Tibial artery (tissue), 4 donors: ENCODE data around the gene RXRG.
A peak's percentile ranks its signal among the peaks of the same experiment; 100 is the strongest.

Experiments used
- DNase-seq, 2 donors: peaks; one replicate each; pipeline ENCODE4 v3.0.0-alpha.2; 2019
- H3K27ac ChIP-seq, 2 donors: fragments of 200-600 bp; sonication (generic) in 1 of 2; 1 replicate in 1 of 2; 2 replicates in 1 of 2; pipeline ENCODE4 v1.5.1; 2018 to 2019; ENCODE audit warnings: mild to moderate bottlenecking in 1 of 2
- H3K27me3 ChIP-seq, 2 donors: fragments of 200-600 bp; sonication (generic) in 1 of 2; one replicate each; pipeline versions ENCODE4 v1.5.1 to v1.6.0; 2016 to 2019
- H3K36me3 ChIP-seq, 3 donors: fragments of 200-600 bp; sonication (generic) in 2 of 3; one replicate each; pipeline ENCODE4 v1.5.1; 2016 to 2019; ENCODE audit warnings: mild to moderate bottlenecking in 2 of 3
- H3K4me1 ChIP-seq, 4 donors: fragments of 200-600 bp; sonication (generic) in 2 of 4; 1 replicate in 3 of 4; 2 replicates in 1 of 4; pipeline ENCODE4 v1.5.1; 2016 to 2019
- H3K4me3 ChIP-seq, 2 donors: fragments of 200-600 bp; sonication (generic) in 1 of 2; 1 replicate in 1 of 2; 2 replicates in 1 of 2; pipeline ENCODE4 v1.5.1; 2018 to 2019; ENCODE audit warnings: mild to moderate bottlenecking in 2 of 2
- H3K9me3 ChIP-seq, 3 donors: fragments of 200-600 bp; sonication (generic) in 1 of 3; one replicate each; pipeline ENCODE4 v1.5.1; 2016 to 2019
- intact Hi-C: fragments of 100-400 bp; cut with DNase I; formaldehyde crosslinking; loops from one replicate; pipeline ENCODE4 v1.15.0; 2023; ENCODE audit warnings: low total_unique reads
- TF ChIP-seq, protein P1 (sequence below), 2 experiments: fragments of 200-600 bp in 1 of 2; fragments of 450-650 bp in 1 of 2; IDR thresholded peaks; one replicate each; pipeline ENCODE4 v1.5.1; 2017 to 2019; ENCODE audit warnings: antibody characterized with exemption in 2 of 2, mild to moderate bottlenecking in 1 of 2, moderate library complexity in 1 of 2

The RXRG gene

DNA sequence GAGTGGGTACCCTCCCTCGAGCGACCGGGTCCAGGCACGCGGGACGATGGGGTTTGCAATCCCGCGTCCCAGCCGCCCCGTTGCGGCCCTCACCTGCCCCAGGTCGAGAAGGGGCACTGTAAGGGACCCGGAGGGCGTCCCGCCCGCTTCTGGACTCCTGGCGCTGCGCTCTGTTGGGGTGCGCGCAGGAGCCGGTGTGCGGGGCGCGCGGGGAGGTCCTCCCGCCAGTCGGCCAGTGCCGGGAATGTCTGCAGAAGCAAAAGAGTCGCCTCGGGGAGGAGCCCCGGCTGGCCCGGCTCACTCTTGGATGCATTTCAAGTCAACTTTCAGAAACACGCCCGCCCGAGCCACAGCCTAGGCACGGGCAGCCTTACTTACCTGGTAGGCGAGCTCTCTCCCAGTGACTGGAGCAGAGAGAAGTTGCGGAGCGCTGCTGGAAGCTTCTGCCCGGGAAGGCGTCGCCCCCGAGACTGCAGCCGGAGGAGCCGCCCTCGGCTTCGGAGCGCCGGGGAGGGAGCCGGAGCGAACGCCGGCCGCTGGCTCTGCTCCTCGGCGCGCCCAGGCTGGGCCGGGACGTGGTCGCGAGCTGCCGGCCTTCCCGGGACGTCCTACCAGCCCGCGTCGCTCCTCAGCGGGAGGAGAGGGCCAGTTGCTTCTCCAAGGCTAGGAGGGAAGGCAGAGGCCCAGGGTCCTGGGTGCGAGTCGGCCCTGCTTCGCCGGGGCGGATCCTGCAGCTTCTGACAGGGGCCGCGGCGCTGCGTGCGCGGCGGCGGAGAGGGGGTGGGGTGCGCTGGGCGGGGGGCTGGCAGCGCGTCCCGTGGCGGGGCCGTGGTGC lies 88.7 kb downstream of the RXRG start, which contains the start of gene LMX1A:
Gene LMX1A, minus strand, starts transcription at position 739 of the 835 bp plus-strand sequence. CDS start 1,156 bp downstream, outside the sequence.
- no peaks in the 10 kb centered on the region for H3K9me3 ChIP-seq
- TF ChIP-seq, protein P1, sequence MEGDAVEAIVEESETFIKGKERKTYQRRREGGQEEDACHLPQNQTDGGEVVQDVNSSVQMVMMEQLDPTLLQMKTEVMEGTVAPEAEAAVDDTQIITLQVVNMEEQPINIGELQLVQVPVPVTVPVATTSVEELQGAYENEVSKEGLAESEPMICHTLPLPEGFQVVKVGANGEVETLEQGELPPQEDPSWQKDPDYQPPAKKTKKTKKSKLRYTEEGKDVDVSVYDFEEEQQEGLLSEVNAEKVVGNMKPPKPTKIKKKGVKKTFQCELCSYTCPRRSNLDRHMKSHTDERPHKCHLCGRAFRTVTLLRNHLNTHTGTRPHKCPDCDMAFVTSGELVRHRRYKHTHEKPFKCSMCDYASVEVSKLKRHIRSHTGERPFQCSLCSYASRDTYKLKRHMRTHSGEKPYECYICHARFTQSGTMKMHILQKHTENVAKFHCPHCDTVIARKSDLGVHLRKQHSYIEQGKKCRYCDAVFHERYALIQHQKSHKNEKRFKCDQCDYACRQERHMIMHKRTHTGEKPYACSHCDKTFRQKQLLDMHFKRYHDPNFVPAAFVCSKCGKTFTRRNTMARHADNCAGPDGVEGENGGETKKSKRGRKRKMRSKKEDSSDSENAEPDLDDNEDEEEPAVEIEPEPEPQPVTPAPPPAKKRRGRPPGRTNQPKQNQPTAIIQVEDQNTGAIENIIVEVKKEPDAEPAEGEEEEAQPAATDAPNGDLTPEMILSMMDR (IDR thresholded peaks at IDR 0.05): no peak
- no peak within 1 kb of the TSS for H3K27ac ChIP-seq
- peaks cover 0 to 63% of the 10 kb centered on the region in 2 donors for H3K27me3 ChIP-seq
- intact Hi-C loops: no loop called here
- H3K36me3 ChIP-seq: no peaks in the 10 kb centered on the region
- peaks cover 0 to 44% (median 36%) of the 10 kb centered on the region in 4 donors for H3K4me1 ChIP-seq
- H3K4me3 ChIP-seq: peak within 1 kb of the TSS; percentile 40 to 53
- peak in 1 of 2 donors; percentile 37 for DNase-seq

DNA sequence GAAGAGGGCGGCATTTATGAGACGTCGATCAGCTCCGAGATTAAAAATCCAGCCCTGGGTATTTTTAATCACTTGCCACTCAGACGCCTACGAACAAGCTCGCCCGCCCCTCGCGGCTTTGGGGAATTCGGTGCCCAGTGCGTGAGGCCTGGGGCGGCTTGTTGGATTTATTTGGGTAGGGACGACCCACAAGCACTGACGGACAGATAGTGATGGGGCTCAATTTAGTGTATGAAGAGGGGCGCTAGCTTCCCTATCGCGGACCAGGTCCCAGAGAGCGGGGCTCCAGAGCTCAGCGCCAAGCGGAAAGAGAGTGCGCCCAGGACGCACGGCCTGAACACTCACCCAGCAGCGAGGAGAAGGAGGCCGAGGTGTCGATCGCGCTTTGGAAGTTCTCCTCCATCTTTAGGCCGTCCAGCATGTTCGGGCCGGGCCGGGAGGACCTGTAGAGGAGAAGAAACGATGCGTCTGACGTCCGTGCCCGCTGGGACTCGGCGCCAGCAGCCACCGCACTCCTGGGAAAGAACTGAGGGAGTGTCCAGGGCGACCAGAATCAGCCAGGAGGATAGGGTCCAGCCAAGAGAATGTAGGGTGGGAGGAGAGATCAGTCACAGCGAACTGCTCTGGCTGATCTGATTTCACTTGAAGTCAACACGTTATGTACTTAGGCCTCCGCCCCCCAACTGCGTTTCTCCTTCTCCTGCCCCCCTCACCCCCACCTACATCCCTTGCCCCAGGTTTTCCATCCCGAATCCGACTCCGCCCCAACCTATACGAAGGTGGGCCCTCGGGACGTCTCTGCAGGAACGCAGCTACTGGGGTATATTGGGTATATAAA lies 89.6 kb downstream of the RXRG start:
- TF ChIP-seq, protein P1 (IDR thresholded peaks at IDR 0.05): no peak
- Histone ChIP-seq H3K36me3 (no peaks in the 10 kb centered on the region), H3K27ac (no peak overlapping the region), H3K4me3 (peak overlapping the region; percentile 40 to 53), H3K9me3 (no peaks in the 10 kb centered on the region), H3K4me1 (peaks cover 0 to 44% (median 36%) of the 10 kb centered on the region in 4 donors), H3K27me3 (peaks cover 0 to 71% of the 10 kb centered on the region in 2 donors)
- intact Hi-C loops: no loop called here
- DNase-seq: no peak

DNA sequence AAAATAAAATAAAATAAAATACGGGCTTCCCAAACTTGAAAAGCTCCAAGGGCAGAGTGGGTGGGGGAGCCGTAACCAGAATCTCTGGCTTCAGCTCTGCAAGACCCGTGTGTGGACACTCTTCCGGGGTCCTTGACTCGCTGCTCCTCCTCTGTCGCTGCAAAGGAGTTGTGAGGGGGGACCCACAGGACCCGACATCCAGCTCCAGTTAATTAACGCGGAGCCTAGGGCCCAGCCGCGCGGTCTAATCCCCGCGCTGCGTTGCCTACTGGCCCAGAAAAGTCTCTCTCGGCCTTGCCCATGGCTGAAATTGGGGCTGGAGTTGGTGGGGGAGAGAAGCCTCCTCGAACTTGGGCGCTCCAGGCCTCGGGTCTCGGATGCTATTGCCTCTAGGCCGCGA lies 90.2 kb downstream of the RXRG start:
- no peaks in the 10 kb centered on the region for H3K9me3 ChIP-seq
- peaks cover 0 to 44% (median 36%) of the 10 kb centered on the region in 4 donors for H3K4me1 ChIP-seq
- DNase-seq: no peak
- peaks cover 0 to 77% of the 10 kb centered on the region in 2 donors for H3K27me3 ChIP-seq
- H3K4me3 ChIP-seq: no peak overlapping the region
- intact Hi-C loops: no loop called here
- H3K27ac ChIP-seq: no peak overlapping the region
- TF ChIP-seq, protein P1 (IDR thresholded peaks at IDR 0.05): no peak
- no peaks in the 10 kb centered on the region for H3K36me3 ChIP-seq

DNA sequence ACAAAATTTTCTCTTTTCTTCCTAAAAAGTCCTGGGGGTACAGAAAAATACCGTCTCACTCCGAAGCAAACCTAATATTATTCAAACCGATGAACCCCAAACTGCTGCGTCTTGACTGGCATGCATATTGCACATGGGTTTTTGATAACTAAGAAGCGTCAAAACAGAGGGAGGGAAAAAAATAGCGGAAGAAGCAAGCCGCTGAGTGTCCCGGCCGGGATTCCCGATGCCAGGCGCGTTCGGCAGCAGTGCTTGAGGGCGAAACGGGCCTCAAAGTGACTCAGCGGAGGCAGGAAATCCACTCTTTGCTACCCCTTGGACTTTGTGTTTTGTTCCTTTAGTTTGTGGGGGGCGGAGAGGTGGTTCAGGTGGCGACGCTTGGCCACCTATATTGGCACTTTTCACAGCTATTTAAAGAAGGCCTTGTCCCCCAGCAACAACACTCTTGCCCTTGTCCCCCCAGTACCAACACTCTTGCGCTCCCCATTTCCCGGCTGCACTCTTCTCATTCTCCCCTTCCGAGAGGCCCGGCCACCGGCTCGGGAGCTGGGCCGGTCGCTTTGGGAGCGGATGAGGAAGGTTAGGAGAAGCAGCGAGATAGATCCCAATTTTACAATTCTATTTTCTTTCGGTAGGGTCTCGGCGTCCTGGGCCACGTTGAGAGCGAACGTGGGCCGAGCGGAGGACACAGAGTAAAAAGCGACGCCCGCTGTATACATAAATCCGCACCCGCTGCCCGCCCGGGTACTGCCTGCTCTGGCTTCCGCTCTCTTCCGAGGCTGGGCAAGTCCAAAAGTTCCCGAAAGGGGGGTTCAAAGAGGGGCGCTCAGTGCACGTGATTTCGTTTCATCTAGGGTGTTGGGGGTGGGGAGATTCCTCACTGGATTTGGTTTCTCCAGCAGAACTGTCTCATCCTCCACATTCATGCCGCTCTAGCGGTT lies 90.9 kb downstream of the RXRG start:
- H3K27me3 ChIP-seq: peaks cover 0 to 83% of the 10 kb centered on the region in 2 donors
- H3K4me3 ChIP-seq: no peak overlapping the region
- TF ChIP-seq, protein P1 (IDR thresholded peaks at IDR 0.05): no peak
- no peaks in the 10 kb centered on the region for H3K36me3 ChIP-seq
- DNase-seq: no peak
- H3K4me1 ChIP-seq: peaks cover 0 to 44% (median 36%) of the 10 kb centered on the region in 4 donors
- H3K9me3 ChIP-seq: no peaks in the 10 kb centered on the region
- H3K27ac ChIP-seq: no peak overlapping the region
- intact Hi-C loops: no loop called here
